ENCODE data around the gene OOSP3.
"Not testable (repeated sequence)": the region's sequence is repeated elsewhere in the genome, so short reads cannot be mapped to it uniquely, and the experiment has no call there.

OOSP3 gene

DNA sequence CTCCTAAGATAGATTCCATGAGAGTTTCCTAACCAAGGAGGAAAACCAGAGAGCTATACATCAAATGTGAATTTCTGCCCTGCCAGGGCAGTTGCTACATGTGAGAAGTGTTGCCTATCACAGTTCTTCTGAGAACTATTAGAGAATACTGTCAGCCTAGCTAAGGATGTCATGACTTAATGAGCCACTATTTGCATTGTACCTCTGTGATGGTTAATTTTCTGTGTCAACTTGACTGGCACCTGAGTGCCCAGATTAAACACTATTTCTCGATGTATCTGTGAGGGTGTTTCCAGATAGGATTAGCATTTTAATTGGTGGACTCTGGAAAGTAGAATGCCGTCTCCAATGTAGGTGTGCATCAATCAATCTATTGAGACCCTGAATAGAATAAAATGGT lies 10.6 kb upstream of the OOSP3 start:
- no peaks in the 10 kb centered on the region for H3K27me3 ChIP-seq (replicated peaks; ENCODE audit: control insufficient read depth, insufficient read depth, low read length, poor library complexity, severe bottlenecking)
- no peak overlapping the region for H3K27ac ChIP-seq (ENCODE audit: insufficient read depth, low read length, poor library complexity, severe bottlenecking)
- no peaks in the 10 kb centered on the region for H3K4me1 ChIP-seq (ENCODE audit: control insufficient read depth, insufficient read depth, low read length, poor library complexity, severe bottlenecking)
- H3K9me3 ChIP-seq (ENCODE audit: control insufficient read depth, low read length) = no peaks in the 10 kb centered on the region
- DNase-seq = no peak
- no peaks in the 10 kb centered on the region for H3K36me3 ChIP-seq (ENCODE audit: control insufficient read depth, insufficient read depth, low read length)
- H3K4me3 ChIP-seq (ENCODE audit: insufficient read depth, low read depth, low read length, poor library complexity, severe bottlenecking) = no peak overlapping the region

DNA sequence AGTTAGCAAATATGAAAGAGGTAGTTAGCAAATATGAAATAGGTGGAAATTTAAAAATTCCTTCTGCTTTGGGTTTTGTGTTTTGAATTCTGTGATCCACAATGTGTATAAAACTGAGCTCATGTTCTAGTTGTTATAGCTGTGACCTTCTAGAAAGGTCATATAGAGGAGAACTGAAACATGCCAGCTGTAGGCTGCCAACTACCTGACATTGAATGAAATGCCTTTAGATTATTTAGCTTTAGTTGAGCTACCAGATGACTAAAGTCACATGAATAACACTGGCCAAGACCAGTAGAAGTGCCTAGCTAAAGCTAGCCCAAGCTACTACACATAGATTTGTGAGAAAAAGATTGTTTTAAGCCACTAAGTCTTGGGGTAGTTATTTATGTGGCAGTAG lies 6.5 kb upstream of the OOSP3 start:
- Histone ChIP-seq H3K4me3 (ENCODE audit: insufficient read depth, low read depth, low read length, poor library complexity, severe bottlenecking) (no peak overlapping the region), H3K27me3 (replicated peaks; ENCODE audit: control insufficient read depth, insufficient read depth, low read length, poor library complexity, severe bottlenecking) (no peaks in the 10 kb centered on the region), H3K27ac (ENCODE audit: insufficient read depth, low read length, poor library complexity, severe bottlenecking) (no peak overlapping the region), H3K9me3 (ENCODE audit: control insufficient read depth, low read length) (no peaks in the 10 kb centered on the region), H3K36me3 (ENCODE audit: control insufficient read depth, insufficient read depth, low read length) (no peaks in the 10 kb centered on the region), H3K4me1 (ENCODE audit: control insufficient read depth, insufficient read depth, low read length, poor library complexity, severe bottlenecking) (no peaks in the 10 kb centered on the region)
- no peak for DNase-seq

DNA sequence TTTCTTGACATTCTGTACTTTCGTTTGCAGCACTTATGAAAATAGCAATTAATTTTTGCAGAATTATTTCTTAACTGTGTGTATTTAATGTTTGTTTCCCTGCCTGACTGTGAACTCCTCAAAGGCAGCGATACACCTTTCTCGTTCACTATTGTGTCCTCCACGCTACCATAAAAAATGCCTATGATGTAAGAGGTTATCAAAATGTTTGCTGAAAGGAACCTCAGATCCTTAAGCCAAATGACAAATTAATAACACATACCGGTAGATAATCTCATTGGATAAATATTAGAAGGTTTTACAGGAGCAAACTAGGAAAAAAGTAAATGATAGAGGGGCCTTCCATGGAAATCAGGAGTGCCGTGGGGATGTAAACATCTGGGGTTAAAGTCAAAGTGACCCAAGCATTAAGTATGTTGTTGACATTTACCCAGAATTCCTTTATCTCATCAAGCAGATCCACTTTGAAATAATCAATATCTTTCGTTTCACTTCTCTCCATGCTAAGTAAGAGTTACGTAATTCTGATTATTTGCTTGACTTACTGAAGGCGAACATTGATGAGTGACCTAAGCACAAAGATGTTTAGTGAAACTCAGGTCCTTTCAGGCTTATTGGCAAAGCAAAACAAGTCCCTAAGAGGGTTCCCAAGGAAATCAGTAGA lies 2.6 kb upstream of the OOSP3 start:
- Histone ChIP-seq H3K4me3 (ENCODE audit: insufficient read depth, low read depth, low read length, poor library complexity, severe bottlenecking) (no peak overlapping the region), H3K36me3 (ENCODE audit: control insufficient read depth, insufficient read depth, low read length) (no peaks in the 10 kb centered on the region), H3K27ac (ENCODE audit: insufficient read depth, low read length, poor library complexity, severe bottlenecking) (no peak overlapping the region), H3K9me3 (ENCODE audit: control insufficient read depth, low read length) (no peaks in the 10 kb centered on the region), H3K4me1 (ENCODE audit: control insufficient read depth, insufficient read depth, low read length, poor library complexity, severe bottlenecking) (no peaks in the 10 kb centered on the region), H3K27me3 (replicated peaks; ENCODE audit: control insufficient read depth, insufficient read depth, low read length, poor library complexity, severe bottlenecking) (no peaks in the 10 kb centered on the region)
- DNase-seq = no peak

DNA sequence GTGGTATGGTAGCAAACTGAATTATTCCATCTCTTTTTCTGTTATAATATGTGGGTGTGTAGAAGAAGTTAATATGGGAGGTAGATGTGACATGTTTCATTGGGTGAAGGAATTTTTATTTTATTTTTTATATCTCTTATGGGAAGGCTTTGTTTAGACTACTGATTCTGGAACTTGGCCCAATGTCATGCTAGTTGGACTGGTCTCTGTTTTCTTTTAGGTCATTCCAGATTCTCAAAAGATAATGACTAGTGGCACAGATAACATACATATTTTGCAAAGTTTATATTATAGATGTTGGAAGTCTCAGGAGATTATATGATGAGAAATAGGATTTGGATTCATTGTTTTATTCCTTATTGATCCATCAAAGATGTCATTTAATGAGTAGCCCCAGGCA lies 1.3 kb upstream of the OOSP3 start:
- Histone ChIP-seq H3K27ac (ENCODE audit: insufficient read depth, low read length, poor library complexity, severe bottlenecking) (no peak overlapping the region), H3K9me3 (ENCODE audit: control insufficient read depth, low read length) (no peaks in the 10 kb centered on the region), H3K4me3 (ENCODE audit: insufficient read depth, low read depth, low read length, poor library complexity, severe bottlenecking) (no peak overlapping the region), H3K27me3 (replicated peaks; ENCODE audit: control insufficient read depth, insufficient read depth, low read length, poor library complexity, severe bottlenecking) (no peaks in the 10 kb centered on the region), H3K4me1 (ENCODE audit: control insufficient read depth, insufficient read depth, low read length, poor library complexity, severe bottlenecking) (no peaks in the 10 kb centered on the region), H3K36me3 (ENCODE audit: control insufficient read depth, insufficient read depth, low read length) (no peaks in the 10 kb centered on the region)
- DNase-seq = no peak

DNA sequence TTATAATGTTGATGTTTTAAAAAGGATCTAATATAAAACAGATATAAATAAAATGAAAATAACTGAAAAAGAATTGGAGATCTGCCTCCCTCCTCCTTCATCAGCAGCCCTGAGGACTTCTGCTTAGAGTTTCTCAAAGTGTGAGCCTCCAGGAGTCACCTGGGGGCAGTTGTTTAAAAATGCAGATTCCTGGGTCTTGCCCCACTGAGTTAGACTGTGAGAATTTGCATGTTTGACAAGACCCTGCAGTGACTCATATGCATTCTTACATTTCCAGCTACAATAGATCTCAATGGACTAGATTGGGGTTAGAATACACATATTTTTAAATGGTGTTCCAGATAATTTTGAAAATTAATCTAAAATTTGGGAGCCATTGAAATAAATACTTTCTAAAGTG lies 798 bp upstream of the OOSP3 start:
- Histone ChIP-seq H3K36me3 (ENCODE audit: control insufficient read depth, insufficient read depth, low read length) (no peaks in the 10 kb centered on the region), H3K9me3 (ENCODE audit: control insufficient read depth, low read length) (no peaks in the 10 kb centered on the region), H3K27me3 (replicated peaks; ENCODE audit: control insufficient read depth, insufficient read depth, low read length, poor library complexity, severe bottlenecking) (no peaks in the 10 kb centered on the region), H3K4me1 (ENCODE audit: control insufficient read depth, insufficient read depth, low read length, poor library complexity, severe bottlenecking) (no peaks in the 10 kb centered on the region), H3K4me3 (ENCODE audit: insufficient read depth, low read depth, low read length, poor library complexity, severe bottlenecking) (no peak overlapping the region), H3K27ac (ENCODE audit: insufficient read depth, low read length, poor library complexity, severe bottlenecking) (no peak overlapping the region)
- DNase-seq = no peak

DNA sequence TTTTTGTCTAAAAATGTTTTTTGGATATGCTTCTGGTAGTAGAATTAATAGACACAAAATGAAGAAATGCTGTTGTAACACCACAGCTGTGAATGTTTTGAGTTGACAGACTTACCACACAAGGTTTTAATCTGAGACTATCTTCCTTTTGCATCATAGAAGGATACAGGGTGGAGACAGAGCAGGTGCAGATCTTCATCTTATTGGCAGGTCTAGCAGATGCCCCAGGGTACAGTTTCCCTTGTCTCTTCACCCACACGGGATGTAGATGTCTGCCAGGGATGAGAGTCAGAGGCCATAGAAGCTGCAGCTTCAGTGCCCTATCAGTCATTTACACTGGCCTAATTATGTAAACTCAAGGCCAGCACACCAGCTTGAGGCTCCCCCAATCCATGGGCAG lies 985 bp downstream of the OOSP3 start:
- no peak for DNase-seq
- Histone ChIP-seq H3K4me1 (ENCODE audit: control insufficient read depth, insufficient read depth, low read length, poor library complexity, severe bottlenecking) (no peaks in the 10 kb centered on the region), H3K36me3 (ENCODE audit: control insufficient read depth, insufficient read depth, low read length) (no peaks in the 10 kb centered on the region), H3K9me3 (ENCODE audit: control insufficient read depth, low read length) (no peaks in the 10 kb centered on the region), H3K27me3 (replicated peaks; ENCODE audit: control insufficient read depth, insufficient read depth, low read length, poor library complexity, severe bottlenecking) (no peaks in the 10 kb centered on the region), H3K4me3 (ENCODE audit: insufficient read depth, low read depth, low read length, poor library complexity, severe bottlenecking) (no peak overlapping the region), H3K27ac (ENCODE audit: insufficient read depth, low read length, poor library complexity, severe bottlenecking) (no peak overlapping the region)

DNA sequence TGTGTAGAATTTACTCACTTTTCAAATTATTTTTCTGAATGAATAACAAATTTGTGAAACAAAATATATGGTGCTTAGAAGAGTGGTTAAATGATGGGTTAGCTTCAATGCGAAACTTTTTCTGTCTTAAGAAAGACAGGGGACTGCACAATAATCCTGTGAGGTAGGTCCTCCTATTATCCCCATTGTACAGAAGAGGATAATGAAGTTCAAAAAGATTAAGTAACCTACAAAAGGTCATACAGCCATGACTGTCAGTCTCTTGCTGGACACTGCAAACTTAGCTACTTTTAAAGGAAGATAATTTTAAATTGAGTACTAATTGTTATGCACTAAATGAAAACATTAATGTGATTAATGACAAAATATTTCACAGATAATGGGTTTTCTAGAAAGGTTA lies 5.0 kb downstream of the OOSP3 start:
- Histone ChIP-seq H3K36me3 (ENCODE audit: control insufficient read depth, insufficient read depth, low read length) (no peaks in the 10 kb centered on the region), H3K9me3 (ENCODE audit: control insufficient read depth, low read length) (no peaks in the 10 kb centered on the region), H3K27ac (ENCODE audit: insufficient read depth, low read length, poor library complexity, severe bottlenecking) (no peak overlapping the region), H3K4me3 (ENCODE audit: insufficient read depth, low read depth, low read length, poor library complexity, severe bottlenecking) (no peak overlapping the region), H3K4me1 (ENCODE audit: control insufficient read depth, insufficient read depth, low read length, poor library complexity, severe bottlenecking) (no peaks in the 10 kb centered on the region), H3K27me3 (replicated peaks; ENCODE audit: control insufficient read depth, insufficient read depth, low read length, poor library complexity, severe bottlenecking) (no peaks in the 10 kb centered on the region)
- no peak for DNase-seq

DNA sequence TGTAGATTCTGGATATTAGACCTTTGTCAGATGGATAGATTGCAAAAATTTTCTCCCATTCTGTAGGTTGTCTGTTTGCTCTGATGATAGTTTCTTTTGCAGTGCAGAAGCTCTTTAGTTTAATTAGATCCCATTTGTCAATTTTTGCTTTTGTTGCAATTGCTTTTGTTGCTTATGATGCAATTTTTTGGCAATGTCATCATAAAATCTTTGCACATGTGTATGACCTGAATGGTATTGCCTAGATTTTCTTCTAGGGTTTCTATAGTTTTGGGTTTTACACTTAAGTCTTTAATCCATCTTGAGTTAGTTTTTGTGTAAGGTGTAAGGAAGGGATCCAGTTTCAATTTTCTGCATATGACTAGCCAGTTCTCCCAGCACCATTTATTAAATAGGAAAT lies 8.6 kb downstream of the OOSP3 start:
- not testable (repeated sequence) for H3K27ac ChIP-seq (ENCODE audit: insufficient read depth, low read length, poor library complexity, severe bottlenecking); H3K27me3 ChIP-seq (replicated peaks; ENCODE audit: control insufficient read depth, insufficient read depth, low read length, poor library complexity, severe bottlenecking); H3K4me3 ChIP-seq (ENCODE audit: insufficient read depth, low read depth, low read length, poor library complexity, severe bottlenecking); H3K36me3 ChIP-seq (ENCODE audit: control insufficient read depth, insufficient read depth, low read length); H3K9me3 ChIP-seq (ENCODE audit: control insufficient read depth, low read length); H3K4me1 ChIP-seq (ENCODE audit: control insufficient read depth, insufficient read depth, low read length, poor library complexity, severe bottlenecking); DNase-seq

DNA sequence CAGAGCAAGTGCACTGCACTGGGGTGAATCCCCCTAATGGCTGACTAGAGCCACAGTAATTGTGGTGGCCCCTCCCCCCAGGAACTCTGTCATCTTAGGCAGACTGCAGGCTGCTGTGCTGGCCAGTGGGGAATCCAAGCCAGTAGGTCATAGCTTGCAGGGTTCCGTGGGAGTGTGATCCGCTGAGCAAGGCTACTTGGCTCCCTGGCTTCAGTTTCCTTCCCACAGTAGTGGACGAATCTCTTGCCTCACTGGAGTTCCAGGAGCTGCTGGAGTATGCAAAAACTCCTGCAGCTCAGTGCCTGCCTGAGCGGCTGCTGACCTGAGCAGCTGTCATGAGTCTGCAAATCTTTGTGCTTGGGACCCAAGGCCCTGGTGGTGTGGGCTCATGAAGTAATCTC lies 13.2 kb downstream of the OOSP3 start:
- H3K4me3 ChIP-seq (ENCODE audit: insufficient read depth, low read depth, low read length, poor library complexity, severe bottlenecking) = no peak overlapping the region
- H3K36me3 ChIP-seq (ENCODE audit: control insufficient read depth, insufficient read depth, low read length) = no peaks in the 10 kb centered on the region
- DNase-seq = no peak
- no peaks in the 10 kb centered on the region for H3K9me3 ChIP-seq (ENCODE audit: control insufficient read depth, low read length)
- H3K4me1 ChIP-seq (ENCODE audit: control insufficient read depth, insufficient read depth, low read length, poor library complexity, severe bottlenecking) = no peaks in the 10 kb centered on the region
- H3K27ac ChIP-seq (ENCODE audit: insufficient read depth, low read length, poor library complexity, severe bottlenecking) = no peak overlapping the region
- no peaks in the 10 kb centered on the region for H3K27me3 ChIP-seq (replicated peaks; ENCODE audit: control insufficient read depth, insufficient read depth, low read length, poor library complexity, severe bottlenecking)

DNA sequence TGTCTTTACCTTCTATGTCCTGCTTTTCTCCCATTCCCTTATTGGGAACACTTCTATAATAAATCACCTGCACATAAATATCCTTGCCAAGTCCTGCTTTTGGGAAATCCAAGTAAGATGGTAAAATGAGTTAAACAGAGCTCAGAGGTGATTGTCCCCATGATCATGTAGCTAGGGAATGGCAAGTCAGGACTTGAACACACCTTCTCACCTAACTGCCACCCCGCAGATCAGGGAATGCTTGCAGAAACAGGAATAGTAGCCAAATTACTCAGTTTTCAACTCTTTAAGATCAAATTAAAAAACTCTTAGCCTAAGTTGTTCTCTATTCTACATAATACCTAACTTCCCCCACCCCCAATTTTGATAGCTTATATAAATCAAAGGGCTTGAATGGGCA lies 16.0 kb downstream of the OOSP3 start:
- H3K36me3 ChIP-seq (ENCODE audit: control insufficient read depth, insufficient read depth, low read length) = no peaks in the 10 kb centered on the region
- no peaks in the 10 kb centered on the region for H3K9me3 ChIP-seq (ENCODE audit: control insufficient read depth, low read length)
- no peak for DNase-seq
- H3K4me3 ChIP-seq (ENCODE audit: insufficient read depth, low read depth, low read length, poor library complexity, severe bottlenecking) = no peak overlapping the region
- no peaks in the 10 kb centered on the region for H3K27me3 ChIP-seq (replicated peaks; ENCODE audit: control insufficient read depth, insufficient read depth, low read length, poor library complexity, severe bottlenecking)
- no peaks in the 10 kb centered on the region for H3K4me1 ChIP-seq (ENCODE audit: control insufficient read depth, insufficient read depth, low read length, poor library complexity, severe bottlenecking)
- H3K27ac ChIP-seq (ENCODE audit: insufficient read depth, low read length, poor library complexity, severe bottlenecking) = no peak overlapping the region

DNA sequence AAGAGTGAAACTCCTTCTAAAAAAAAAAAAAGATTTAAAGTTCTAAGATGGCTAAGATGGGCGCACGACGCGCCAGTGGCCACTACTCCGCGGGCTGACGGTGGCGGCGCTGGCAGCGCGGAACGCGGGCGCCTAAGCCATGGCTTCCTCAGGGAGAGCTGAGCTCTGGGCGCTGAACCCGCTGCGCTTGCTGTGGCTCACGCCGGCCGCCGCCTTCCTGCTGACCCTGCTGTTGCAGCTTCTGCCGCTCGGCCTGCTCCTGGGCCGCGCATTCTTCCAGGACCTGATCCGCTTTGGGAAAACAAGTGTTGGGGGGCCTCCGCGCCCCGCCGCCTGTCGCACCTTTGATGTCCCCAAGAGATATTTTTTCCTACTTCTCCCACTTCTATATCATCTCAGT lies 19.5 kb downstream of the OOSP3 start:
- Histone ChIP-seq H3K4me3 (ENCODE audit: insufficient read depth, low read depth, low read length, poor library complexity, severe bottlenecking) (no peak overlapping the region), H3K4me1 (ENCODE audit: control insufficient read depth, insufficient read depth, low read length, poor library complexity, severe bottlenecking) (no peaks in the 10 kb centered on the region), H3K9me3 (ENCODE audit: control insufficient read depth, low read length) (no peaks in the 10 kb centered on the region), H3K27ac (ENCODE audit: insufficient read depth, low read length, poor library complexity, severe bottlenecking) (no peak overlapping the region), H3K27me3 (replicated peaks; ENCODE audit: control insufficient read depth, insufficient read depth, low read length, poor library complexity, severe bottlenecking) (no peaks in the 10 kb centered on the region), H3K36me3 (ENCODE audit: control insufficient read depth, insufficient read depth, low read length) (no peaks in the 10 kb centered on the region)
- DNase-seq = no peak

All from effector memory CD4-positive, alpha-beta T cell (primary cell).